HCT116 (cell line): Measurements from ENCODE around the gene SLC25A33.

Experiments used
- CTCF ChIP-seq, 3 experiments: fragments of 200-600 bp in 1 of 3; sonication (generic) in 1 of 3; IDR thresholded peaks in 2 of 3; conservative IDR thresholded peaks in 1 of 3; 2 replicates each; pipeline ENCODE4 v1.5.1; 2012 to 2017; ENCODE audit warnings: low read depth in 2 of 3, low read length in 2 of 3, antibody characterized with exemption in 1 of 3, borderline replicate concordance in 1 of 3, control low read depth in 1 of 3, mild to moderate bottlenecking in 1 of 3, mixed read lengths in 1 of 3, mixed run types in 1 of 3, moderate library complexity in 1 of 3; ENCODE audit not compliant: insufficient read depth in 1 of 3
- EGR1 ChIP-seq: IDR thresholded peaks from 2 replicates; pipeline ENCODE4 v1.6.1; 2012; ENCODE audit warnings: low read depth
- EZH2 ChIP-seq: fragments of 200-600 bp; sonication (generic); IDR thresholded peaks from 2 replicates; pipeline ENCODE4 v1.6.1; 2017; ENCODE audit warnings: antibody characterized with exemption, mixed run types
- EZH2phosphoT487 ChIP-seq: fragments of 200-600 bp; IDR thresholded peaks from 2 replicates; pipeline ENCODE4 v1.6.1; 2018; ENCODE audit warnings: antibody characterized with exemption, borderline replicate concordance
- POLR2AphosphoS5 ChIP-seq: IDR thresholded peaks from 2 replicates; pipeline ENCODE4 v1.6.1; 2011; ENCODE audit warnings: mild to moderate bottlenecking, low read depth, low read length, moderate library complexity
- SP1 ChIP-seq: IDR thresholded peaks from 2 replicates; pipeline ENCODE4 v1.6.1; 2012; ENCODE audit warnings: low read depth
- SRF ChIP-seq: IDR thresholded peaks from 2 replicates; pipeline ENCODE4 v1.6.1; 2012; ENCODE audit warnings: low read depth

- no peak for TF ChIP-seq EZH2
- no peak for TF ChIP-seq SRF
- peak; percentile 80 to 93 (median 90) for TF ChIP-seq CTCF (IDR thresholded peaks at IDR 0.05 in 2 of 3, conservative IDR thresholded peaks at IDR 0.05 in 1 of 3; ENCODE audit: borderline replicate concordance in 1 of 3, insufficient read depth in 1 of 3, low read depth in 2 of 3, low read length in 2 of 3)
- no peak for TF ChIP-seq EZH2phosphoT487
- peak; percentile 46; the same call in 1 of the 2 replicates for TF ChIP-seq POLR2AphosphoS5
- no peak for TF ChIP-seq EGR1
- TF ChIP-seq SP1 = no peak
Measured at GRCh38 chr1:9615316-9616063, 76.2 kb downstream of the SLC25A33 start.
